ENCODE results near the gene PSMB5.
"Not testable (repeated sequence)": the region's sequence is repeated elsewhere in the genome, so short reads cannot be mapped to it uniquely, and the experiment has no call there.

PSMB5 gene

GRCh38 chr14:23043145-23043544 is 8.4 kb upstream of the PSMB5 start:
- DNase-seq = no peak

- DNase-seq = no peak
These were observed 7.7 kb upstream of the PSMB5 start, which contains the start of gene PSMB11 for GRCh38 chr14:23042162-23042965. PSMB11 (plus strand) TSS chr14:23042212; CDS start chr14:23042226, 14 bp downstream.

GRCh38 chr14:23041729-23042128 is 7.0 kb upstream of the PSMB5 start:
- no peak for DNase-seq

GRCh38 chr14:23040100-23040499 is 5.4 kb upstream of the PSMB5 start:
- no peak for DNase-seq

- DNase-seq = no peak
These were observed 824 bp upstream of the PSMB5 start for GRCh38 chr14:23035303-23036144.

- DNase-seq = no peak
These were observed 751 bp downstream of the PSMB5 start for GRCh38 chr14:23033801-23034497.

GRCh38 chr14:23033251-23033727 is 1.4 kb downstream of the PSMB5 start:
- DNase-seq = no peak

- DNase-seq = no peak
These were observed 3.8 kb downstream of the PSMB5 start for GRCh38 chr14:23030936-23031335.

GRCh38 chr14:23028799-23029198 is 5.9 kb downstream of the PSMB5 start:
- DNase-seq = no peak

GRCh38 chr14:23025151-23025814 is 9.4 kb downstream of the PSMB5 start:
- DNase-seq = no peak

- no peak for DNase-seq
These were observed 10.1 kb downstream of the PSMB5 start for GRCh38 chr14:23024612-23025075.

- DNase-seq = no peak
These were observed 10.9 kb downstream of the PSMB5 start for GRCh38 chr14:23023795-23024152.

GRCh38 chr14:23023022-23023794 is 11.5 kb downstream of the PSMB5 start:
- no peak for DNase-seq

- no peak for DNase-seq
These were observed 12.7 kb downstream of the PSMB5 start for GRCh38 chr14:23021889-23022442.

- DNase-seq = no peak
These were observed 13.3 kb downstream of the PSMB5 start for GRCh38 chr14:23021434-23021833.

GRCh38 chr14:23020143-23021128 is 14.3 kb downstream of the PSMB5 start:
- DNase-seq = no peak

- DNase-seq = no peak
These were observed 16.6 kb downstream of the PSMB5 start for GRCh38 chr14:23018107-23018506.

GRCh38 chr14:23017091-23017490 is 17.6 kb downstream of the PSMB5 start:
- DNase-seq = no peak

- no peak for DNase-seq
These were observed 19.1 kb downstream of the PSMB5 start for GRCh38 chr14:23015618-23016017.

- DNase-seq = not testable (repeated sequence)
These were observed 21.0 kb downstream of the PSMB5 start for GRCh38 chr14:23013749-23014054.

Measured in femur (tissue), 1 donor.